ENCODE measurements around the gene NAGLU.
"Not testable (repeated sequence)": the region's sequence is repeated elsewhere in the genome, so short reads cannot be mapped to it uniquely, and the experiment has no call there.

The NAGLU gene

GRCh38 chr17:42545755-42546505, 9.9 kb downstream of the NAGLU start:
- DNase-seq: not testable (repeated sequence)

GRCh38 chr17:42547001-42547461, 11.0 kb downstream of the NAGLU start:
- no peak for DNase-seq

GRCh38 chr17:42547698-42548069, 11.6 kb downstream of the NAGLU start:
- no peak for DNase-seq

GRCh38 chr17:42548070-42548837, 12.2 kb downstream of the NAGLU start:
- DNase-seq: no peak

- DNase-seq: no peak
Observed at GRCh38 chr17:42548993-42549755, 13.1 kb downstream of the NAGLU start.

- not testable (repeated sequence) for DNase-seq
Observed at GRCh38 chr17:42552736-42553135, 16.7 kb downstream of the NAGLU start, which contains the start of gene HSD17B1. HSD17B1 (plus strand) TSS chr17:42552923; CDS start chr17:42552934, 11 bp downstream.

- DNase-seq: no peak
Observed at GRCh38 chr17:42553161-42553818, 17.2 kb downstream of the NAGLU start.

GRCh38 chr17:42553866-42554249, 17.8 kb downstream of the NAGLU start:
- DNase-seq: no peak

GRCh38 chr17:42554250-42555121, 18.4 kb downstream of the NAGLU start:
- DNase-seq: peak in 1 of 2 experiments; percentile 53

GRCh38 chr17:42555122-42555622, 19.1 kb downstream of the NAGLU start:
- no peak for DNase-seq

- DNase-seq: not testable (repeated sequence)
Observed at GRCh38 chr17:42555961-42556617, 20.0 kb downstream of the NAGLU start.

- no peak for DNase-seq
Observed at GRCh38 chr17:42559075-42559474, 23.0 kb downstream of the NAGLU start.

GRCh38 chr17:42560246-42560645, 24.2 kb downstream of the NAGLU start:
- no peak for DNase-seq

GRCh38 chr17:42561897-42562387, 25.9 kb downstream of the NAGLU start, which contains the start of gene COASY:
COASY (plus strand) TSS chr17:42562148; CDS start chr17:42562623, 475 bp downstream.
- peak; percentile 46 to 76 for DNase-seq

- DNase-seq: no peak
Observed at GRCh38 chr17:42562388-42563142, 26.5 kb downstream of the NAGLU start.

GRCh38 chr17:42563143-42563509, 27.1 kb downstream of the NAGLU start:
- no peak for DNase-seq

- DNase-seq: no peak
Observed at GRCh38 chr17:42563543-42563942, 27.5 kb downstream of the NAGLU start.

- DNase-seq: no peak
Observed at GRCh38 chr17:42563950-42564349, 27.9 kb downstream of the NAGLU start.

- DNase-seq: no peak
Observed at GRCh38 chr17:42564815-42565522, 28.9 kb downstream of the NAGLU start.

Data from cerebellar nuclear complex (tissue), 1 donor.